ENCODE measurements around the gene ZNF808.

ZNF808 gene

DNA sequence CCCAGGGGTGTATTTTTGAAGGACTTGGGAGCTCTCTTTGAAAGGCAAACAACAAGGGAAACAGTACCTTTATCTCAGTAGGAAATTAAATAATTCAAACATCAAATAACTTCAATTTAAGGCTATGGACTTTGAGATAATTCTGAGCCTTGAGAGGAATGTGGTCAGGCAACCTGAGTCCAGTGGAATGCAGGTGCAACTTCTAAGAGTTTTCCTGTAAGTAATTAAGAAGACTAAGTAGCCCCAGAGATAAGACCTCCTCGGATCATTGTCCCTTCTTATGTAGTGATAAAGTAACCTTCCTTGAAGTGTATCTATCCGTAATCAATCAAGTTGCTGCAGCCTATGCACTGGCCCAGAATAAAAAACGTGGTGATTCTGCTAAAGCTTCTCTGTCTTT, 71.8 kb downstream of the ZNF808 start:
- H3K27ac ChIP-seq = no peak overlapping the region
- TF ChIP-seq, protein P1, sequence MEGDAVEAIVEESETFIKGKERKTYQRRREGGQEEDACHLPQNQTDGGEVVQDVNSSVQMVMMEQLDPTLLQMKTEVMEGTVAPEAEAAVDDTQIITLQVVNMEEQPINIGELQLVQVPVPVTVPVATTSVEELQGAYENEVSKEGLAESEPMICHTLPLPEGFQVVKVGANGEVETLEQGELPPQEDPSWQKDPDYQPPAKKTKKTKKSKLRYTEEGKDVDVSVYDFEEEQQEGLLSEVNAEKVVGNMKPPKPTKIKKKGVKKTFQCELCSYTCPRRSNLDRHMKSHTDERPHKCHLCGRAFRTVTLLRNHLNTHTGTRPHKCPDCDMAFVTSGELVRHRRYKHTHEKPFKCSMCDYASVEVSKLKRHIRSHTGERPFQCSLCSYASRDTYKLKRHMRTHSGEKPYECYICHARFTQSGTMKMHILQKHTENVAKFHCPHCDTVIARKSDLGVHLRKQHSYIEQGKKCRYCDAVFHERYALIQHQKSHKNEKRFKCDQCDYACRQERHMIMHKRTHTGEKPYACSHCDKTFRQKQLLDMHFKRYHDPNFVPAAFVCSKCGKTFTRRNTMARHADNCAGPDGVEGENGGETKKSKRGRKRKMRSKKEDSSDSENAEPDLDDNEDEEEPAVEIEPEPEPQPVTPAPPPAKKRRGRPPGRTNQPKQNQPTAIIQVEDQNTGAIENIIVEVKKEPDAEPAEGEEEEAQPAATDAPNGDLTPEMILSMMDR (IDR thresholded peaks at IDR 0.05) = no peak
- no peak for TF ChIP-seq ZFX (IDR thresholded peaks at IDR 0.05; ENCODE audit: borderline replicate concordance)

DNA sequence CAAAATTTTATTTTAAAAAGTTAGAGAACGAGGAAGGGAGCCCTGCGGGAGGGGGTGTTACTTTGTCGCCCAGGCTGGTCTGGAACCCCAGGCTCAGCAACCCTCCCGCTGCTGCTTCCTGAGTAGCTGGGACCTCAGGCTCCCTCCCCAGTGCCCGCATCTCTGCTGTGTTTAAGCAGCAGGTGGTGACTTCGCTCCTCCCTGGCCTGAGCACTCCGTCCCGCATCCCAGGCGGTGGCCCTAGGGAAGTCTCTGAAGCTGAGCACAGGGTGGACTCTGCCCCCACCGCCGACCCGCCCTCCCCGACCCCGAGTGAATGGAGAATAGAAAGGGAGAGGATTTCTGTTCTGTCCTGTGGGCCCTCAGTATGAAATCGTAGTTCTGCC, 73.2 kb downstream of the ZNF808 start:
- TF ChIP-seq, protein P1 (IDR thresholded peaks at IDR 0.05) = no peak
- no peak for TF ChIP-seq ZFX (IDR thresholded peaks at IDR 0.05; ENCODE audit: borderline replicate concordance)

DNA sequence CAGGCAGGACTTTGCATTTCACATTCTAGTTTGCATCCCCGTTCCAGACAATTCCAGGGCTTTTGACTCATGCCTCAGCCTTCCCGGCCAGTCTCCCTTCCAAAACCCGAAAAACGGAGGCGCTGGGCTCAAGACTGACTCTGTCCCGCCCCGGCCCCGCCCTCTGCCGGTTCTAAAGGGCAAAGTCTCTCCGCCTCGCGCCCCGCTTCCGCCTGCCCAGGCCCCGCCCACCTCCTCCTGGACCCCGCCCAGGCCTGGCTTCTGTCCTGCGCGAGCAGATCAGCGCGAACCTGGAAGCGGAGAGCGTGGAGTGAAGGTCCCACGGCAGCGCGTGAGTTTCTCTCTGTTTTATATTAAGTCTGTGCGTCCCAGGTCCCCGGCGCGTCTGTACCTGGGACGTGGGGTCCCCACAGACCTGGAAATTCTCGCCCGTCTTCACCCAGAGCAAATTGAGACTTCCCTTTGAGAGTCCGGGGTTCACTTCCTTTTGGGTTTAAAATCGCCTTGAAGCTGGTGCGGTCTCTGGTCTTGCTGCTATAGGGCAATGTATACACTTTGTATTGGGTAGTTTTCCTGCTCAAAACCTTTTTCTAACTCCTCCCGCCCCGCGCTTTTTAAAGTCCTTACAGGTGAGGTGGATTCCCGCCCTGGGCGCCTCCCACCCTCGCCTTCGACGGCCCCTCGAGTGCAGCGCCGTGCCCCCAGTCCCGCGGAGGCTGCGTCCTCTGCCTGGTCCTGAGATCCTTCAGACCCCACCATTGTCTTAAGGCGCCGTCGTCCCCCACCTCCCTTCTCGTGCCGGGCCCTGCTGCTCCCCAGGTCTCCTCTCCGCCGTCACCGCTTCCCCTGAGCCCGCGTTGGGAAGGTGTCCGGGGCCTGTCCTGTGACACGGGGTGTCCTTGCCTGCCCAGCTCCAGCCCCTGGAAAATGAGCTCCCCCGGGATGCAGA, 73.8 kb downstream of the ZNF808 start:
- TF ChIP-seq, protein P1 (IDR thresholded peaks at IDR 0.05) = peak; percentile 27
- no peak for TF ChIP-seq ZFX (IDR thresholded peaks at IDR 0.05; ENCODE audit: borderline replicate concordance)
- peak overlapping the region; percentile 81 for H3K27ac ChIP-seq

More for the DNA sequence above, 73.2 kb downstream of the ZNF808 start:
- H3K27ac ChIP-seq = peak overlapping the region; percentile 81

DNA sequence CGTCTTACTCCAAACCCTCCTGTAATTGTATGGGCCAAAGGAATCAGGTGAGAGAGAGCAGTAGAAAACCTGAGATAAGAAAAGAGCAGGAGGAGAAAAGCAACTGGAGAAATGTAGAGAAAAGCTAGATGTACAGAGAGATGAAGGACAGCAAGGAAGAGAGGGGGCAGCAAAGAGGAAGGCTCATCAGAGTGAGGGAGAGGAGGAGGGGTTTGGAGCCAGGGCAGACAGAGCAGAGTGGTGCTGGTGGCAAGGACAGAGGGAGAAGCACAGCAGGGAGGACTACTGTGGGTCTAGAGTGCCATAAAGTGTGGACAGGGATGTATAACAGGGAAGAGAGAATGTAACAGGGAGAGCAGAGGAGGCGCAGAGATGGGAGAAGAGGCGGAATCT, 74.5 kb downstream of the ZNF808 start:
- peak overlapping the region; percentile 81; the same call in 1 of the 2 replicates for H3K27ac ChIP-seq

DNA sequence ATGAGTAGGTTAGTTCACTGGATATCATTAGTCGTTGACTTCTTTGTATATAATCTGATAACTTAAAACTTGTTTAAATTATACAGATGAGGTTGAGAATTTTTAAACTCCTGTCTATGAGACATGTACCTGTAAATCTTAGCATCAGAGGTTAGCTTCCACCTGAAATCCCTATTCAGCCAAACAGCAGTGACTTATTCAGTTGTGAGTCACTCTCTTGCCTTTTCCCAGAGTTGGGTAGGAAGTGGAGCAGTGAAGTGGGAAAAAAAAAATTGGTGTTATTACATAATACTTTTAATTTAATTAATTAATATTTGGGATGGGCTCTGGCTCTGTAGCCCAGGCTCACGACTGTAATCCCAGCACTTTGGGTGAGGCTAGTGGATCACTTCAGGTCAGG, 75.5 kb downstream of the ZNF808 start:
- no peak for TF ChIP-seq ZFX (IDR thresholded peaks at IDR 0.05; ENCODE audit: borderline replicate concordance)
- TF ChIP-seq, protein P1 (IDR thresholded peaks at IDR 0.05) = no peak
- no peak overlapping the region for H3K27ac ChIP-seq

DNA sequence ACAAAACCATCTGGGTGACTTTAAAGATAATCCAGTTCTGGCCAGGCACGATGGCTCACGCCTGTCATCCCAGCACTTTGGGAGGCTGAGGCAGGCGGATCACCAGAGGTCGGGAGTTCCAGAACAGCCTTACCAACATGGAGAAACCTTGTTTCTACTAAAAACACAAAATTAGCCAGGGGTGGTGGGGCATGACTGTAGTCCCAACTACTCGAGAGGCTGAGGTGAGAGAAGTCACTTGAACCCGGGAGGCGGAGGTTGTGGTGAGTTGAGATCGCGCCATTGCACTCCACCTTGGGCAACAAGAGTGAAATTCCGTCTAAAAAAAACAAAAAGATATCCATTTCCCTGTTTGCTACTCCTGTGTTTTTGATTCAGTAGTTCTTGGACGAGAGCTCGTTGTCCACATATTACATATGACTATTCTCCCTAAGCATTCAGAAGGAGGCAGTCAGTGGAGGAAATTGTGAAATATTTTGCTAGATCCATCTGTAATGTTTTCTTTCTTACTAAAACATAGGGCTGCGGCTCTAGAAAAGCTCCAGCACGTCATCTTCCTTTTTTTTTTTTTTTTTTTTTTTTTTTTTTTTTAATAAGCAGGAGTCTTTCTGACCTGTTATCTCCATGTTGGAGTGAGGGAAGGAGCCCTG, 76.2 kb downstream of the ZNF808 start:
- H3K27ac ChIP-seq = no peak overlapping the region
- TF ChIP-seq, protein P1 (IDR thresholded peaks at IDR 0.05) = no peak

All from 22Rv1 (cell line).